ENCODE data around the gene TRABD2B.

The TRABD2B gene

GRCh38 chr1:47830021-47830420 is 167.2 kb downstream of the TRABD2B start:
- H3K27ac ChIP-seq, result no peak overlapping the region
- TF ChIP-seq ZFX (IDR thresholded peaks at IDR 0.05) (no peak), CTCF (conservative IDR thresholded peaks at IDR 0.05) (no peak)

- no peak for TF ChIP-seq ZFX (IDR thresholded peaks at IDR 0.05)
- TF ChIP-seq CTCF (conservative IDR thresholded peaks at IDR 0.05), result no peak
- H3K27ac ChIP-seq, result no peak overlapping the region
Measured at GRCh38 chr1:47828978-47829377, 168.2 kb downstream of the TRABD2B start.

- no peak for TF ChIP-seq CTCF (conservative IDR thresholded peaks at IDR 0.05)
- TF ChIP-seq ZFX (IDR thresholded peaks at IDR 0.05), result no peak
Measured at GRCh38 chr1:47827109-47827508, 170.1 kb downstream of the TRABD2B start.

GRCh38 chr1:47824716-47825115 is 172.5 kb downstream of the TRABD2B start:
- H3K27ac ChIP-seq, result no peak overlapping the region
- no peak for TF ChIP-seq ZFX (IDR thresholded peaks at IDR 0.05)
- TF ChIP-seq CTCF (conservative IDR thresholded peaks at IDR 0.05), result no peak

More at GRCh38 chr1:47827109-47827508, 170.1 kb downstream of the TRABD2B start:
- H3K27ac ChIP-seq, result no peak overlapping the region

- no peak overlapping the region for H3K27ac ChIP-seq
- TF ChIP-seq CTCF (conservative IDR thresholded peaks at IDR 0.05) (no peak), ZFX (IDR thresholded peaks at IDR 0.05) (no peak)
Measured at GRCh38 chr1:47824297-47824696, 172.9 kb downstream of the TRABD2B start.

GRCh38 chr1:47823040-47823808 is 174.0 kb downstream of the TRABD2B start:
- TF ChIP-seq ZFX (IDR thresholded peaks at IDR 0.05), result no peak
- no peak for TF ChIP-seq CTCF (conservative IDR thresholded peaks at IDR 0.05)

GRCh38 chr1:47821760-47822159 is 175.4 kb downstream of the TRABD2B start:
- no peak overlapping the region for H3K27ac ChIP-seq
- TF ChIP-seq CTCF (conservative IDR thresholded peaks at IDR 0.05) (no peak), ZFX (IDR thresholded peaks at IDR 0.05) (no peak)

More at GRCh38 chr1:47823040-47823808, 174.0 kb downstream of the TRABD2B start:
- no peak overlapping the region for H3K27ac ChIP-seq

Data from C4-2B (cell line).